Activated naive CD4-positive, alpha-beta T cell treated with anti-CD3 and anti-CD28 coated beads, Interleukin-2, amount 10 ng/mL, durations not matched to agents 7 days and 5 days (primary cell): ENCODE data around the gene SUGCT.

Experiments used
- CTCF ChIA-PET: fragments of 350-600 bp; sonication (Branson Sonifier 250); formaldehyde crosslinking; loops from one replicate; lab custom pipeline; 2021; ENCODE audit warnings: antibody characterized with exemption; lab: Charles Lee
- DNase-seq: peaks from one replicate; pipeline ENCODE4 v3.0.0-alpha.2; 2020
- H3K27ac Mint-ChIP-seq: one replicate; pipeline ENCODE4 v1.8.0; 2021; ENCODE audit warnings: mild to moderate bottlenecking, moderate library complexity, mixed read lengths
- H3K27me3 Mint-ChIP-seq: one replicate; pipeline ENCODE4 v1.8.0; 2021; ENCODE audit warnings: mild to moderate bottlenecking, mixed read lengths
- H3K36me3 Mint-ChIP-seq: one replicate; pipeline ENCODE4 v1.8.0; 2021; ENCODE audit warnings: mixed read lengths
- H3K4me1 Mint-ChIP-seq: one replicate; pipeline ENCODE4 v1.8.0; 2021; ENCODE audit warnings: mixed read lengths
- H3K4me3 Mint-ChIP-seq: one replicate; pipeline ENCODE4 v1.8.0; 2021; ENCODE audit warnings: mild to moderate bottlenecking, moderate library complexity, mixed read lengths
- H3K9me3 Mint-ChIP-seq: one replicate; pipeline ENCODE4 v1.8.0; 2021; ENCODE audit warnings: mixed read lengths

Gene SUGCT

DNA sequence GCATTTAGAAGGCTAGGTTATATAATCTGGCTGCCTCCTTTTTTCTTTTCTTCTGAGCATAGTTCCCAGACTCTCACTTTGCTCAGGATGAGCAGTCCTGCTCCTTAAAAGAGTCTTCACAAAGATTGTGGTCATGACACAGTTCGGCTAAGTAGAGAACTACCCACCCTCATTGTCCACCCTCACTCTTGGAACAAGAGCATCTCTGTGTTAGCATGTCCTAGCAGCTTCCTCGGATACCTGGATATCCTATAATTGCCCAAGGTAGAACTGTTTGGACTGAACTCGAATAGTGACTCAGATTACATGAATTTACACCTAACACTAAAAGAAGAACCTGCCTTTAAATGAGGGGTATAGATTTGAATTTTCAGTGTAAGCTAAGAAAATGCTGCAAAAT is 572.0 kb downstream of the SUGCT start:
- no peaks in the 10 kb centered on the region for H3K36me3 Mint-ChIP-seq
- no peak overlapping the region for H3K4me3 Mint-ChIP-seq
- peaks cover 4% of the 10 kb centered on the region for H3K27me3 Mint-ChIP-seq
- CTCF ChIA-PET: no interaction called here
- no peak overlapping the region for H3K27ac Mint-ChIP-seq
- H3K4me1 Mint-ChIP-seq: peaks cover 2% of the 10 kb centered on the region
- no peaks in the 10 kb centered on the region for H3K9me3 Mint-ChIP-seq
- DNase-seq: no peak

DNA sequence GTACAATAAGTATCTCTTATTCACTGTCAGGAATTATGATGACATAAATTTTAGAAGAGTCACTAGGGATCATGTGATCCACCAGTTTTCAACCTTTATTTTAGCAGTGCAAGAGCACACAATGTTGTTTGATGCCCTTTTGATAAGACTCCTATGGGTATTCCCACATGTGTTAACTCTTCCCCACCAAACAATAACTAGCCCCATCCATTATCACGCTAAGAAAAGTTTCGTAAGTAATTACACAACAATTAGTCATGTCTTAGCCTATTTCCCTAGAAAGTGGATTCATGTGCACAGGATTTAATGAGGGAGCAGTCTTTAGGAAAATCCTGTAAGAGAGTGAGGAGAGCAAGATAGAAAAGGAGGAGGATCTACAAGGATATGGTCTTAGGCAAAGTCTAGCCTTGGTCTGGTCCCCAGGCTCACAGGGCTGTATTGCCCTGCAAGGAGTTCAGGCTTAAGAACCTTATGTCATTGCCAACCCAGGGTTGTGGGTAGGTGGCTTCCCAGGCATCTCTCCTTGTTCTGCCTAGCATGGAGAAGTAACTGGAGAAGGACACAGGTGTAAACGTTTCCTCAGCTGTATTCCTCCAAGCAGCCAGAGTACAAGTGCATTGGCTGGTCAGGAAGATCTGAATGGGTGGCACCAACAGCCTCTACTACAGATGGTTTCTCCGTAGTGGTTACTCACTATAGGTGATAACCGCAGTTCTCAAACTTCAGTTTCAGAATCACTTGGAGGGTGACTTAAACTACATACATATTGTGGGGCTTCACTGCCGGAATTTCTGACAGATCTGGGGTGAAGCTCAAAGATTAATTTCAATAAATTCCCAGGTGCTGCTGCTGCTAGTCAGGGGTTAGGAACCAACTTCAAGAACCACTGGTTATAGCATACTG is 574.5 kb downstream of the SUGCT start:
- Mint-ChIP-seq H3K4me3 (no peak overlapping the region), H3K9me3 (no peaks in the 10 kb centered on the region), H3K27me3 (peaks cover 4% of the 10 kb centered on the region), H3K27ac (no peak overlapping the region), H3K36me3 (no peaks in the 10 kb centered on the region), H3K4me1 (no peaks in the 10 kb centered on the region)
- CTCF ChIA-PET: no interaction called here
- DNase-seq: no peak

DNA sequence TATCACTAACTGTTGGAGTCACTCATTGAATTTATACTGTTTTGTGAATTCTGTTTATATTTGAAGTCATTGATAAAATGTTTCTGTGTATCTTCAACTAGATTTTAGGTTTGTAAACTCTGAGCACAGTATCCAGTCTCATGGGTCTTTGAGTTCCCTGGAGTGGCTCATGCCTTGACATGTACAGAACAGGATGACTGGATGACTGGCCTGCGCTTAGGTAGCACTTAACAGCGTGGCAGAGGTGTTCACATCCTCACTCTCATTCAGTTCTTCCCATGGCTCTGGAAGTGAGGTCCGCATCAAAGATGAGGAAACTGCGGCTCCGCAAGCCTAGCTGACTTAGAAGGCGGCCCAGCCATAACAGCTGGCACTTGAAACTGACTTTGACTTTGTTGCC is 576.9 kb downstream of the SUGCT start:
- no peak overlapping the region for H3K4me3 Mint-ChIP-seq
- no peaks in the 10 kb centered on the region for H3K36me3 Mint-ChIP-seq
- no peak for DNase-seq
- CTCF ChIA-PET: no interaction called here
- no peaks in the 10 kb centered on the region for H3K9me3 Mint-ChIP-seq
- H3K27me3 Mint-ChIP-seq: peaks cover 5% of the 10 kb centered on the region
- H3K4me1 Mint-ChIP-seq: no peaks in the 10 kb centered on the region
- no peak overlapping the region for H3K27ac Mint-ChIP-seq

DNA sequence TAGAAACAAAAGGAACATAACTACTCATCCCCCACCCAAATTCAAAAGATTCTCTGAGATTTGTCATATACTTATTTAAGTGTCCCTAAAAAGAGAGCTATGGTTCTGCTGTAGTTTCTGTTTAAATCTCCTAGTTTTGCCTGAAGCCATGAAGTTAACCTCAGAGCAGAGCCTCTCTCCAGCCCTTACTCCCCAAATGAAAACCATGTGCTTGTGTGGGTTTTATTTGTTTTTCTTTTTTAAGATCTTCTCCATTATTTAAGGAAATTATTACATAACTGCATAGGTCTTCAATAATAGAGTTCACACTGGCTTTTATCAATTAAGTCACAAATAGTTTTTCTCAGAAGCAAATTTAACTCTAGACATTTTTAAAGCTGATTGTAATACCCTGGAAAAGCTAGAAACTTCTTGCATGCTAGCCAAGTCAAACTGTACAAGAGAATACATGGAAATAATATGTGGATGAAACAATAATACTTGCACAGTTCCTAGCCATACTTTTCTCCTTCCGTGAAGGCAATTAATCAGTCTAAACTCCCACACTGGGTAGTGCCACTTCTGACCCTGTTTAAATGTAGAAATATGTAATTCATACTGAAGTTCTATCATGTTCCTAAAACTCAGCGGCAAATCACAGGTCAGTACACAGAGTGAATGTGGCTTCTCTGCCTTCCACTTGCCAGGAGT is 579.7 kb downstream of the SUGCT start:
- H3K4me1 Mint-ChIP-seq: peaks cover 9% of the 10 kb centered on the region
- H3K36me3 Mint-ChIP-seq: no peaks in the 10 kb centered on the region
- no peak overlapping the region for H3K4me3 Mint-ChIP-seq
- CTCF ChIA-PET: no interaction called here
- H3K27ac Mint-ChIP-seq: no peak overlapping the region
- no peak for DNase-seq
- peaks cover 5% of the 10 kb centered on the region for H3K27me3 Mint-ChIP-seq
- no peaks in the 10 kb centered on the region for H3K9me3 Mint-ChIP-seq

DNA sequence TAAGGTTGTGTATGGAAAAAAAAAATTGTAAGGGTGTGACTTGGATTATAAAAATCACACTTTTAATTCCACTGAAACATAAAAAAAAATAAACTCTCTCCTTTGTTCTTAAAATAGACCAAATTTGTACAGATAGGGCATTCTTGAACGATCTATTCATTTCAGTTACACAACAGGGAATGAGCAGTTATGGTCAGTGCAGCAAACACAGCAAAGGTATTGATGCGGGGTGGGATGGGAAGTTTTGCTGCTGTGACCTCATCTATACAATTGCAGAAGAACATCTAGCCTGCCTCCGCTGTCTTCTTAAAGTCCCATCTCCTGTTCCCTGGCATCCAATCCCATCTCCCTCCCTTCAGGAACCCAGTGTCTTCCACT is 580.2 kb downstream of the SUGCT start:
- H3K27ac Mint-ChIP-seq: no peak overlapping the region
- H3K36me3 Mint-ChIP-seq: no peaks in the 10 kb centered on the region
- H3K4me1 Mint-ChIP-seq: peaks cover 9% of the 10 kb centered on the region
- no peaks in the 10 kb centered on the region for H3K9me3 Mint-ChIP-seq
- peaks cover 5% of the 10 kb centered on the region for H3K27me3 Mint-ChIP-seq
- no peak for DNase-seq
- CTCF ChIA-PET: no interaction called here
- H3K4me3 Mint-ChIP-seq: no peak overlapping the region

DNA sequence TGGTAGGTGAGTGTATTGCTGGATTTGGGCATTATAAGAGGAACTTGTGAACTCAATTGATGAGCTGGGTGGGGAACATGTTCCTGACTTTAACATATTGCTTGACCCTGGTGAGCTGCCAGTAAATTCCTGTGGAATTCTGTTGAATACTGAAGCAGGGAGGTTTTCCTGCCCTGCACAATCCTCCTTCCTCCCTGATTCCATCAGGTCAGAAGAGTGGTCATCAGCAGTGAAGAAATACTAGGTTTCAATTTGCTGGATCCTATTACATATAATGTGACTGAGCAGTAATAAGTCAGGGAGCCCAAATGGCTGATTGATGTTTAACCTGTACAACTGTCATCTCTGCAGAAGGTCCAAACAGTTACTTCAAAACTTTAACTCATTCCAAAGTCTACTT is 581.2 kb downstream of the SUGCT start:
- Mint-ChIP-seq H3K9me3 (no peaks in the 10 kb centered on the region), H3K4me1 (peaks cover 9% of the 10 kb centered on the region), H3K27ac (no peak overlapping the region), H3K36me3 (no peaks in the 10 kb centered on the region), H3K27me3 (peaks cover 5% of the 10 kb centered on the region), H3K4me3 (no peak overlapping the region)
- CTCF ChIA-PET: no interaction called here
- DNase-seq: no peak

DNA sequence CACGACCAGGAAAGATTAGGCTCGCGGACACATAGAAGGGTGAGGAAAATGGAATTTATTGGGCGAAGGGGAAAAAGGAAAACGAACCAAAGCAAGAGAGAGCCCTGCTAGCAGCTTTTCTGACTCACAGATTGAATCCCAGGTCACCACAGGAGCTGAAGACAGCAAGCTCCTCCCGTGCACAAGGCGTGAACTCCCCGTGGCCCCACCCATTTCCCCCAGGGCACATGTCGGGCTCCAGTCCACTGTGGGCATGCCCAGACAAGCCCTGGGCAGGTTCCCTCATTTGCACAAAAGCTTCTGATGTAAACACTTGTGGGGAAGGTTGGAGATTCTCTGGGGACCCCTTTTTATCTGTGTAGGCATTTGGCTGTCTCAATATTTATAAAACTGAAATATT is 582.4 kb downstream of the SUGCT start:
- H3K36me3 Mint-ChIP-seq: no peaks in the 10 kb centered on the region
- no peak overlapping the region for H3K4me3 Mint-ChIP-seq
- peaks cover 5% of the 10 kb centered on the region for H3K27me3 Mint-ChIP-seq
- no peaks in the 10 kb centered on the region for H3K9me3 Mint-ChIP-seq
- peak; percentile 40 for DNase-seq
- no peak overlapping the region for H3K27ac Mint-ChIP-seq
- H3K4me1 Mint-ChIP-seq: peaks cover 9% of the 10 kb centered on the region
- CTCF ChIA-PET: no interaction called here

DNA sequence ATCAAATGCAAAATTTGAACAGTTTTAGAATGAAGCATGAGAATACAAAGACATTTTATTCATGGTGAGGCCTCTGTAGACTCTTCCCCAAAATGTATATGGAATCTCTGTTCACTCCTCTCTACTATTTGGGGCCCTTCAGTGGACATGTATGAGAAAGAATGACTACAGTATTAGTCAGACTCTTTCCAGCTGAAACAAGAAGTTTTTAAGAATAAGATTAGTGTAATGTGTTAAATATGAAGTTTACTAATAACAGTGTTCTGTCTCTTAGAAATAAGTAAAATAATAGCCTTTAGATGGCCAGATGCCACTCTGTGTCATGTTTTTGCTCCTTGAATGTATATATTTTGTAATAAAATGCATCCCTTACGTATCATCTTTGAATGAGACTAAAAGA is 585.6 kb downstream of the SUGCT start:
- no peaks in the 10 kb centered on the region for H3K9me3 Mint-ChIP-seq
- CTCF ChIA-PET: no interaction called here
- DNase-seq: no peak
- peaks cover 9% of the 10 kb centered on the region for H3K4me1 Mint-ChIP-seq
- peaks cover 3% of the 10 kb centered on the region for H3K27me3 Mint-ChIP-seq
- H3K27ac Mint-ChIP-seq: no peak overlapping the region
- no peaks in the 10 kb centered on the region for H3K36me3 Mint-ChIP-seq
- no peak overlapping the region for H3K4me3 Mint-ChIP-seq

DNA sequence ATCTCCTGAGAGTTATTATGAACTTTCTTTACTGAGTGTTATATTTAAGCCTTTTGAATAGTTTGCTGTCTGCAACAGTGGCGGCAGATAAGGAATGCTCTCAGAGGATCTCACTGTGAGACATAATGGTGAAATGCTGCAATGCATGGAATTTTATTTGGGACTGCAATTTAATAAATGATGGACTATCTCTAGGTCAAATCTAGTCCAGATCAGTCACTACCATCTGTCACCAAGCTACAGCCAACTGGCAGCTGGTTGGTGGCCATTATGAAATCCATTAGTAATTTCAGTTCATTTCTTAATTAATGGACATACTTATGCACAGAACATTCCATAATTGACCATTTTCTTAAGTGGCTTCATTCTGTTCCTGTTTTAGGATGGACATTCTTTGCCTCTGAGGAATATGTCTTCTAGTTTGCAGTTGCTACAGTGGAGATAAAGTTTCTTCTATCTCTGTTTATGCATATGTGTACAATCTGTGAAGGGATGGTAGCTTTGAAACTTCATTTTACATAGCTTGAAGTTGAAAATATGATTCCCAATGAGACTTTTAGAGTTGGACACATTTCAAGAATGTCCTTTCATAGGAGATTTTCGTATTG is 586.6 kb downstream of the SUGCT start:
- CTCF ChIA-PET: interaction anchor here (0.7 kb wide), 1 partner anchor 491 kb away, joined by 3 read pairs; no protein-coding TSS in a partner anchor

DNA sequence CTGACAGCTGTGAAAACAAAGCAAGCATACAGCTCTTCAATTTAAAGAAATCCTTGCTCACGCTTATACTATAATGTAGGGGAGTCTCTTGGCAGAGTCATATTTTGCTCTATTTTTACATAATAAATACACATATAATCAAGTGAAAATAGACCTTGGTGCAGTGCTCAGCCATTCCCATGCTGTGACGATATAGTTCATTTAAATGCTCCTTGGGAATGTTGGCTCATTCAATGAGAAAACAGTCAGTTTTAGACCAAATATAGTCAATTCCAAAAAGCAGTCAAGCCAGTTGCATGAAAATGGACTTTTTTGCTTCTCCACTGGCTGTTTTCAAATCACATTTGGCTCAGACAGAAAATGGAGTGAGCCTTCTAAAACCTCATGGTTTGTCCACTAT is 587.4 kb downstream of the SUGCT start:
- H3K4me1 Mint-ChIP-seq: peaks cover 5% of the 10 kb centered on the region
- no peaks in the 10 kb centered on the region for H3K9me3 Mint-ChIP-seq

More for the DNA sequence above, 586.6 kb downstream of the SUGCT start:
- H3K27ac Mint-ChIP-seq: no peak overlapping the region
- H3K27me3 Mint-ChIP-seq: no peaks in the 10 kb centered on the region
- no peaks in the 10 kb centered on the region for H3K36me3 Mint-ChIP-seq
- H3K9me3 Mint-ChIP-seq: no peaks in the 10 kb centered on the region
- H3K4me3 Mint-ChIP-seq: no peak overlapping the region
- peaks cover 9% of the 10 kb centered on the region for H3K4me1 Mint-ChIP-seq
- DNase-seq: no peak

DNA sequence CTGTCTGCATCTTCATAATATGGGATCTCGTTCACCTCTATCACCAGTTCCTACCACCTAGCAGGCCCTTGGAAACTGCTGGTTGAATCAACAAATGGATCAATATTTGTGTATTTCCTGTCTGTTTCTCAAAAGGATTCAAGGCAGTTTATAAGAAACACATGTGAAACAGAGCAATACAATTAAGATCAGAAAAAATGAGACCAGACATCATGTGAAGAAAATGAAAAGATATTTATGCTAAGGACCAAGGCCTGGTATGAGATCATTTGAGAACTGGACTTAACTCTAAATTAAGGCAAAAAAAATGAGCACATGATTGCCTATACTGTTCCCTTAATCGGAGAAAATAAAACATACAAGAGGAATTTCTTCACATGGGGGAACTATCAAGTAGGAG is 589.0 kb downstream of the SUGCT start:
- no peaks in the 10 kb centered on the region for H3K9me3 Mint-ChIP-seq
- DNase-seq: no peak
- CTCF ChIA-PET: no interaction called here
- no peak overlapping the region for H3K27ac Mint-ChIP-seq
- no peaks in the 10 kb centered on the region for H3K36me3 Mint-ChIP-seq
- no peaks in the 10 kb centered on the region for H3K27me3 Mint-ChIP-seq
- H3K4me1 Mint-ChIP-seq: peaks cover 2% of the 10 kb centered on the region
- H3K4me3 Mint-ChIP-seq: no peak overlapping the region

More for the DNA sequence above, 587.4 kb downstream of the SUGCT start:
- H3K27me3 Mint-ChIP-seq: no peaks in the 10 kb centered on the region
- no peak overlapping the region for H3K4me3 Mint-ChIP-seq
- H3K36me3 Mint-ChIP-seq: no peaks in the 10 kb centered on the region
- CTCF ChIA-PET: no interaction called here
- DNase-seq: no peak
- no peak overlapping the region for H3K27ac Mint-ChIP-seq

DNA sequence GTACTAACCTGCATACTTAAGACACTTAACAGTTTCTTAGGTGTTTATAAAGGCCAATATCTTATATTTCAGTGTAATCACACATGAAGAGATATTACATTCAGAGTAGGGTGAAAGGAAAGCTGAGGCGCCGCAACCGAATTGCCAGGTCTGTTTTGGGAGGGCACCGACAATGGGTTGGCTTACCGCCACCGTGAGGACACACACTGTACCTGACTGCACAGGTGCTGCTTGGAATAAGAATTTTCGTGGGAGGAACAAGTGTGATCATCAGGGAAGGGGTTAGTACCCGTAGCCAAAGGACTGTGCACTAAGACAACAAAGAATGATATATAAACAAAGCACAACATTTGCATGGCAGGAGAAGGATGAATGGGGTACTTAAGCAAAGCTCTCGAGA is 591.8 kb downstream of the SUGCT start:
- CTCF ChIA-PET: no interaction called here
- peaks cover 4% of the 10 kb centered on the region for H3K9me3 Mint-ChIP-seq

DNA sequence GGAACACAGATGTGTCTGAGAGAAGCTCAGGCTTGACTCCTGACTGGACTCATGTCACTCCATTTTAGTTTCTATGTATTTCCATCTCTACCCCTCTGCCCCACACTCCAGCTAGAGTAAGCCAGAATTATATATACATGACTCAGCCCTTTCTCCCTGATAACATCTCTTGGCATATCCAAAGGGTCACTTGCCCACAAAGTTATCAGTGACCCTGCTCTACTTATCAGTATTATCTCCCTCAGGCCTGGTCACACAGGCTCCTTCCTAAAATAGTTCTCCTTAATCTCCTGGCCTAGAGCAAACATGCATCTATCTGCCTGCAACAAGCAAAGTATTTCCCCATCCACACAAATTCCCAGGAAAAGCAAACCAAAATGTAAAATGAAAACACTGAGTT is 598.3 kb downstream of the SUGCT start:
- CTCF ChIA-PET: no interaction called here
- no peak overlapping the region for H3K4me3 Mint-ChIP-seq
- H3K4me1 Mint-ChIP-seq: peaks cover 11% of the 10 kb centered on the region
- no peaks in the 10 kb centered on the region for H3K36me3 Mint-ChIP-seq
- no peak for DNase-seq
- H3K9me3 Mint-ChIP-seq: peaks cover 4% of the 10 kb centered on the region
- no peak overlapping the region for H3K27ac Mint-ChIP-seq
- no peaks in the 10 kb centered on the region for H3K27me3 Mint-ChIP-seq

More for the DNA sequence above, 591.8 kb downstream of the SUGCT start:
- Mint-ChIP-seq H3K4me1 (no peaks in the 10 kb centered on the region), H3K27me3 (no peaks in the 10 kb centered on the region), H3K36me3 (no peaks in the 10 kb centered on the region), H3K4me3 (no peak overlapping the region), H3K27ac (no peak overlapping the region)
- DNase-seq: no peak

DNA sequence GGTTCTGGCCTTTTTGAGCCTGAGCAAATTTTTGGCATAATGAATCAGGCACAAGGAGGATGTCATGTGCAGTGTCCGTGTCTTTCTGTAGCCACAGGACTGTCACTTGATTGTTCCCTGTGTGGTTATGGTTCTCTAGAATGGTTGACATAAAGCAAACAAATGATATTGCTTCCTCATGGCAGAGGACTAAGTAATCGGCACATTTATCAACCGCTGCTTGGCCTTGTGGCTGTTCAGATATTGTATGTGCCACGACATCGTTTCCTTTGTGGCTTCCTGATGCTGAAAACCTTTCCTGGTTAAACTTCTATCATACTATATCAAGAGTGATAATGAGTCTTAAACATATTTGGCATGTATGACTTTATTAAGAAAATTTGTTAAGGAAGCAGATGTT is 598.8 kb downstream of the SUGCT start:
- DNase-seq: no peak
- H3K36me3 Mint-ChIP-seq: no peaks in the 10 kb centered on the region
- no peak overlapping the region for H3K4me3 Mint-ChIP-seq
- H3K27me3 Mint-ChIP-seq: no peaks in the 10 kb centered on the region
- H3K27ac Mint-ChIP-seq: no peak overlapping the region
- peaks cover 4% of the 10 kb centered on the region for H3K9me3 Mint-ChIP-seq
- CTCF ChIA-PET: no interaction called here
- H3K4me1 Mint-ChIP-seq: peaks cover 11% of the 10 kb centered on the region
